NCI-H2196 treated with DMSO at 0.1 percent for 48 hours (cell line): ENCODE results near the gene TMEM131.

Experiments used
- DNase-seq: peaks from one replicate; lab custom pipeline; 2025; ENCODE audit not compliant: unreplicated experiment; lab: John Stamatoyannopoulos, UW

TMEM131 gene

DNA sequence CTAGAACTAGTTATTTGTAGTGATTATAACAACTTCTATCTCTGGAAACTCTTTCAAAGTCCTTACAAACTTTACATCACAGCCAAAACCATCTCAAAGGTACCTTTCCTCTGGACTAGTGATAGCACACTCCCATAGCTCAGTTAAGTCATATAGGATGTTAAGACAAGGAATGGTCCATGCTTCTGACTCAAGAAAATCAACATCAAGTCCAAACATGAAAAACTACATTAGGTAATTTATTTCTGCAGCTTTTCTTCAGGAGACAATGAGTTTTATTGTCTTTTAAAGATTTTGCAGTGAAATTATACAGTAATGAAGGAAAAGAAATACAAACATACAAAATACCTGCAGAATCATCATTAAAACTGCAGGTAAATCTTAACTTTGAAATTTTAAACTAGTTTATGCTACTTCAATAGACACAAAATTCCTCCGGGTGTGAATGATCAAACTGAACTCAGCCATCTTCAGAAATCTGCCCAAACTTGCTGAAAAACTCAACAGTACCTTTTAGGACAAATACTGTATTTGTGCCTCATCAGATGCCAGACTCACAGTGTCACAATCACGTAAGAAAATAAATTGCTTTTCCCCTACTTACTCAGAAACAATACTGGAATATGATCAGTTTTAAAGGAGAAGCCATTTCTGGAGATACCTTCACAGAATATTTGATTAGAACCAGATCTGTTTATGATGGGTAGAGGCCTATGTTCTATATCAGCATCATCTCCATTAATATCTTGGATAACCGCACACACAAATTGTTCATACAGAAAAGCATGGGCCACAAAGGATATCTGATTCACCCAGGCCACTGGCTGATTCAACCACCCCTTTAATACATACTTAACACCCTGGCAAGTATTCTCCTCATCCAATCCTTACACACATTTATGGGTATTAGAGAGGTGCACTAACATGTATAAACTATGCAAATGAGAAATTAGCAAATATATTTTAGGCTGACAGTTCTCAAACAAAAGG, 2.6 kb downstream of the TMEM131 start:
- DNase-seq = no peak

GRCh38 chr2:97991081-97991856, 4.5 kb downstream of the TMEM131 start:
- no peak for DNase-seq

GRCh38 chr2:97988722-97989121, 7.0 kb downstream of the TMEM131 start:
- no peak for DNase-seq

GRCh38 chr2:97985998-97986397, 9.8 kb downstream of the TMEM131 start:
- DNase-seq = no peak

GRCh38 chr2:97983698-97984097, 12.1 kb downstream of the TMEM131 start:
- no peak for DNase-seq

- no peak for DNase-seq
Measured at GRCh38 chr2:97983134-97983533, 12.6 kb downstream of the TMEM131 start.

DNA sequence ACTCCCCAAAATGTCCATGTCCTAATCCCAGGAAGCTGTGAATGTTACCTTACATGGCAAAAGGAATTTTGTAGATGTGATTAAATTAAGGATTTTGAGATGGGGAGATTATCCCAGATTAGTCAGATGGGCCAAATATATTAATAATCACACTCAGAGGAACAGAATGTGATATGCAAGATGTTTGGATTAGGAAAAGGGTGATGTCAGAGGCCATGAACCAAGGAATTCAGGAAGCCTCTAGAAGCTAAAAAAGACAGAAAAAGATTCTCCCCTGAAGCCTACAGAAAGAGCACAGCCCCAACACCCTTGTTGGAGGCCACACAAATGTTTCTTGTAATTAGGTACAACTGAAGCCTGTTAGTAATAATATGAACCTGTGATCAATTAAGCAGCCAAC, 13.1 kb downstream of the TMEM131 start:
- no peak for DNase-seq

GRCh38 chr2:97981961-97982360, 13.8 kb downstream of the TMEM131 start:
- no peak for DNase-seq

DNA sequence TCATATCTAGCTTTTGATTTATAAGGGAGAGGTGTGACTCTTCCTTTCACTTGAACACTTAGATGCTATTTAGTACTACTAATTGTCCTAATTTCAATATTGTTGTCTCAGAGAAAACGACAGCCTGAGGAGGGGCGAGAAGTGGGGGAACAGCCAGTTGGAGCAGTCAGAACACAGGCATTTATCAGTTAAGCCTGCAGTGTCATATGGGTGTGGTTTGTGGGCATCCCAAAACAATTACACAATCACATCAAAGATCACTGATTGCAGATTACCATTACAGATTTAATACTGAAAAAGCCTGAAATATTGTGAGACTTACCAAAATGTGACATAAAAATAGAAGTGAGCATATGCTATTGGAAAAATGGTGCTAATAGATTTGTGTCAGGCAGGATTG, 15.8 kb downstream of the TMEM131 start:
- no peak for DNase-seq

- DNase-seq = no peak
Measured at GRCh38 chr2:97974471-97974870, 21.3 kb downstream of the TMEM131 start.

GRCh38 chr2:97970293-97971060, 25.3 kb downstream of the TMEM131 start:
- no peak for DNase-seq

DNA sequence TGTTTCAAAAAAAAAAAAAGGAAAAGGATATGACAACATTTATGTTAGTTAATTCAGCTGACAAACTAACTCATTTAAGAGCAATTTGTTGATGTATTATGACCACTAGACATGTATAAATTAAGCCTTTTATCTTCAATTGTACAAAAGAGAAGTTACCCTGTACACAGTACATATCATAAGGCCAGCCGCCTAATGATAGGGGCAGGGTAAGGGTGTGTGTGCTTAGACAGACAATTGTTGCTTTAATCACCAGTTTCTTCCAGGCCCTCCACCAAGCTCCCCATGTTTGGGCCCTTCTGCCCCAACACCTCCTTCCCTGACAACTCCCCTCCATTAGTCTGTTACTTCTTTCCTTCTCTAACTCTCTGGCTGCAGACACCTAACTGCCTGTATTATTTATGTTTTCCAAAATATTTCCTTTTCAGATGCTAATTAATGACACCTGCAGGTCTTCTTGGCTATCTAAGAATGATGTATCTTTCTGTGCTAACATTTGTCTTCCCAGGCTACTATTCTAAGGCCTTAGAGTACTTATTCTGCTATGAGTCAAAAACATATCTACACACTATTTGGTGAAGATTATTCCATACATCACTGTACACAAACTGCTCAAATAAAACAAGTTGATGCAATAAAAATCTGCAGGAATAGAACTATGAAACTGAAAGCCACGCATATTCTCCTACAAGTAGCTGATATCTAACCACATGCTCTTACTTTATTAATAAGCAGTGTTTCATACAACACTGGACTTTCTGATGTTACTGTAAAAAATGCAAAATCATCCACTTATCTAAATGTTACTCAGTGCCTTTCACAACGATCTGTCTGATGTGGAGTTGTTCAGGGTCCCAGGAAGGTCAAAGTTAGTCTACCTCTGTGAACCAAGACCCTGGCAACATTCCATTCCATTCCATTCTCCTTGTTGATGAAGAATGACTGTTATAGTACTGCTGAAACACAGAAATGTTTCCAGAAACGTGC, 26.4 kb downstream of the TMEM131 start:
- no peak for DNase-seq

GRCh38 chr2:97967931-97968627, 27.7 kb downstream of the TMEM131 start:
- DNase-seq = no peak

- DNase-seq = no peak
Measured at GRCh38 chr2:97967216-97967592, 28.5 kb downstream of the TMEM131 start.

DNA sequence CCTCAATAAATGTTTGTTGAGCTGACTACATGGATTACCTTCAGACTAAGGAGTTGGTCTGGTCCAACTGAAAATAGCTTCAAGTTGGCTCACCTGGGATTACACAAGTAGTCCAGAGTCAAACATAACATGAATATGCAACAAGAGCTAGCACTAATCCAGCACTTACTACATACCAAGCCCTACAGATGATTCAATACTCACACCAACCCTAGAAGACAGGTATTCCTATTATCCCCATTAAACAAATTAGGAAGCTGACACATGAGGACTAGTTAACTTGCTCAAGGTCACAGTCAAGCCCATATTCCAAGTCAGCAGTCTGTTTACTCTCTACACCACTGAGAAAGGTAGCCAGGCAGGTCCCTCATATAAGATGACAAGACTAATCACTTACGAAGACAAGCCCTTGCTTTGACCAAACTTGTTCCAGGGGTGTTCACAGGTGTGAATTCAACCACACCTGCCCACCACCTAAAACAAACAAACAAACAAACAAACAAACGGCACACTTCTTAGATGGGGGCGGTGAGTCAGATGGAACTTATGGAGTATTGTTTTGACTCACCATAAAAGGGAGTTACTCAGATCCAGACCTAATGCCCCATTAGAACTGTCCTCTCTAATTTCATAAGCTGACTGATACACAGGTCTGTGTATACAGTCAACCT, 29.1 kb downstream of the TMEM131 start:
- DNase-seq = no peak

DNA sequence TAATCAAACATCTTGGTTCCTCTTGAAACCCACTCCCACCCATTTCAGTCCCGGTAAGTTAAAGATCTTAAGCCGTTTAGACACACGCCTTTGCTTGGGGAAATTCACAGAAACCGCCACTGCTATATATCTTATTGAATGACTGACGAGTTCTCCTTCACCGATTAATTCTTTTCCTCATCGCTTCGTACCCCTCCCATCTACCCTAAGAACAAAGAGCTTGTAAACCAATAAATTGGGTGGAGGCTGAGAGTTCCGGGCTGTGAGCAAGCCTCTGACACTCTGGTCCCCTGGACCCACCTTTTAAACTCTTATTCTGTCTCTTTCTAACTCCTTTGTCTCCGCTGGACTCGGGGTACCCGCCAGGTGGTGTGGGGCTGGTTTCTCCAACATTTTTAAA, 30.6 kb downstream of the TMEM131 start:
- DNase-seq = no peak

DNA sequence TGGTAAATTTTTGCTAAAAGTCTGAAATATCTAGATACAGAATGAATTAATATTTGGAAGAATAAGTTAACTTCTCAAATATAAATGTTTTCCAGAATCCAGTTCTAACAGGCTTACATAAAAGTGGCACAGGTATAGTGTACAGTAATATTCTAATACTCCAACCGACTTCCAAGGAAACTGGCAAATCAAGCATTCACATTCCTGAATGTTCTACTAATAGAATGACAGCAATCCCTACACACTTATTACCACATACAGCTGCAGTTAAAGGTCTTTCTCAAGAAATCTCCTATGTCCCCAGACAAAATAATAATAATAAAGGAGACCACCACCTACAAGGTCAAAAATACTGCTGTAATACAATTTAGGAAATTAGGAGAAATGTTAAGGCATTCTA, 31.9 kb downstream of the TMEM131 start:
- DNase-seq = no peak

DNA sequence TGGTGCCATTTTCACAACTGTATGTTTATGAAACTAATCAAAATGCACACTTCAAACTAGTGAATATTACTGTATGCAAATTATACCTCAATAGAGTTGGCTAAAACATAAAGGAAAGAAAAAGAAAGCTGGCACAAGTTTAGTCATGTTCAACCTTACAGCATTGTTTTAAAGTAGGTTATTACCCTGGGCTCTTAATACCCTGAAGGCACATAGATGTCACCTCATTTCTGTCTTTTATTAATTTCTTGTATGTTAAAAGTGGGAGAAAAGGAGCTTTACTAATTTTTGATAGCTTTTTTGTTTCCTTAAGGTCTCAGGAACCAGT, 32.7 kb downstream of the TMEM131 start:
- no peak for DNase-seq

- DNase-seq = no peak
Measured at GRCh38 chr2:97961534-97961933, 34.2 kb downstream of the TMEM131 start.
